GM12878 (cell line): ENCODE results near the gene NR2F1-AS1. TPM values are rescaled to one million over a fixed set of nuclear protein-coding genes. Genes with fewer than 3 reads are reported as not detected.

Source experiments
- GABPA ChIP-seq: IDR thresholded peaks from 2 replicates; pipeline ENCODE4 v1.6.1; 2014; ENCODE audit warnings: antibody characterized with exemption, low read depth, mild to moderate bottlenecking, inconsistent platforms
- MAX ChIP-seq: IDR thresholded peaks from 2 replicates; pipeline ENCODE4 v1.6.1; 2012; ENCODE audit warnings: low read depth, low read length, improper control_type of control experiment
- POLR2AphosphoS2 ChIP-seq: IDR thresholded peaks from 2 replicates; pipeline ENCODE4 v1.6.1; 2011; ENCODE audit warnings: low read depth, mild to moderate bottlenecking, low read length, improper control_type of control experiment, moderate library complexity
- SKIL ChIP-seq: fragments of 450-650 bp; IDR thresholded peaks from 2 replicates; pipeline ENCODE4 v1.6.1; 2017; ENCODE audit warnings: mild to moderate bottlenecking, low read depth, inconsistent platforms; ENCODE audit not compliant: poor library complexity, severe bottlenecking
- TAF1 ChIP-seq: IDR thresholded peaks from 2 replicates; pipeline ENCODE4 v1.6.1; 2011; ENCODE audit warnings: mild to moderate bottlenecking, low read depth, low read length, borderline replicate concordance
- ZNF274 ChIP-seq: IDR thresholded peaks from one replicate; pipeline ENCODE4 v1.8.0; 2011; ENCODE audit not compliant: insufficient read length, insufficient read depth
- polyA plus RNA-seq, 11 experiments: library from polyadenylated mRNA; depleted of rRNA in 4 of 11; unstranded in 6 of 11; stranded (reverse) in 5 of 11; fragments of >200 nt; fragmentation: Nextera tagmentation in 4 of 11; fragmentation: Illumina TruSeq in 1 of 11; extraction: Ambion mirVana in 4 of 11; extraction: Trizol in 1 of 11; gene quantifications; 1 replicate in 1 of 11; 2 replicates in 10 of 11; pipeline versions ENCODE4 v1.2.1 to v1.2.3, GENCODE V29; 2011 to 2016; ENCODE audit warnings: inconsistent platforms in 2 of 11, missing spikeins in 2 of 11, low read depth in 1 of 11
- total RNA-seq, 4 experiments: library from RNA; depleted of rRNA in 3 of 4; stranded (reverse); fragments of >200 nt in 3 of 4; fragmentation: Illumina TruSeq in 1 of 4; extraction: Trizol in 1 of 4; gene quantifications; 2 replicates each; pipeline versions ENCODE4 v1.2.1 to v1.2.3, GENCODE V29; 2013 to 2021
- TF ChIP-seq, protein P1 (sequence below): IDR thresholded peaks from 2 replicates; pipeline ENCODE4 v1.6.1; 2011; ENCODE audit warnings: borderline replicate concordance, low read depth, mild to moderate bottlenecking, moderate library complexity, low read length; ENCODE audit not compliant: insufficient read depth, poor library complexity, severe bottlenecking
- TF ChIP-seq, protein P2 (sequence below): fragments of 450-650 bp; IDR thresholded peaks from 2 replicates; pipeline ENCODE4 v1.6.1; 2017; ENCODE audit warnings: antibody characterized with exemption, mild to moderate bottlenecking, moderate library complexity

NR2F1-AS1 gene
- total and polyA plus RNA-seq, 10 of the 15 experiments (the other 5 are each of a cell fraction or from before 2014, with no cell fraction given) = 0.11 to 0.85 (median 0.27) TPM

GRCh38 chr5:93623153-93623552, 42.1 kb upstream of the NR2F1-AS1 start (continued):
- TF ChIP-seq GABPA (no peak), POLR2AphosphoS2 (no peak), ZNF274 (no peak), MAX (no peak), TAF1 (no peak), SKIL (no peak)
- TF ChIP-seq, protein P1, sequence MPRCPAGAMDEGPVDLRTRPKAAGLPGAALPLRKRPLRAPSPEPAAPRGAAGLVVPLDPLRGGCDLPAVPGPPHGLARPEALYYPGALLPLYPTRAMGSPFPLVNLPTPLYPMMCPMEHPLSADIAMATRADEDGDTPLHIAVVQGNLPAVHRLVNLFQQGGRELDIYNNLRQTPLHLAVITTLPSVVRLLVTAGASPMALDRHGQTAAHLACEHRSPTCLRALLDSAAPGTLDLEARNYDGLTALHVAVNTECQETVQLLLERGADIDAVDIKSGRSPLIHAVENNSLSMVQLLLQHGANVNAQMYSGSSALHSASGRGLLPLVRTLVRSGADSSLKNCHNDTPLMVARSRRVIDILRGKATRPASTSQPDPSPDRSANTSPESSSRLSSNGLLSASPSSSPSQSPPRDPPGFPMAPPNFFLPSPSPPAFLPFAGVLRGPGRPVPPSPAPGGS = no peak
- TF ChIP-seq, protein P2, sequence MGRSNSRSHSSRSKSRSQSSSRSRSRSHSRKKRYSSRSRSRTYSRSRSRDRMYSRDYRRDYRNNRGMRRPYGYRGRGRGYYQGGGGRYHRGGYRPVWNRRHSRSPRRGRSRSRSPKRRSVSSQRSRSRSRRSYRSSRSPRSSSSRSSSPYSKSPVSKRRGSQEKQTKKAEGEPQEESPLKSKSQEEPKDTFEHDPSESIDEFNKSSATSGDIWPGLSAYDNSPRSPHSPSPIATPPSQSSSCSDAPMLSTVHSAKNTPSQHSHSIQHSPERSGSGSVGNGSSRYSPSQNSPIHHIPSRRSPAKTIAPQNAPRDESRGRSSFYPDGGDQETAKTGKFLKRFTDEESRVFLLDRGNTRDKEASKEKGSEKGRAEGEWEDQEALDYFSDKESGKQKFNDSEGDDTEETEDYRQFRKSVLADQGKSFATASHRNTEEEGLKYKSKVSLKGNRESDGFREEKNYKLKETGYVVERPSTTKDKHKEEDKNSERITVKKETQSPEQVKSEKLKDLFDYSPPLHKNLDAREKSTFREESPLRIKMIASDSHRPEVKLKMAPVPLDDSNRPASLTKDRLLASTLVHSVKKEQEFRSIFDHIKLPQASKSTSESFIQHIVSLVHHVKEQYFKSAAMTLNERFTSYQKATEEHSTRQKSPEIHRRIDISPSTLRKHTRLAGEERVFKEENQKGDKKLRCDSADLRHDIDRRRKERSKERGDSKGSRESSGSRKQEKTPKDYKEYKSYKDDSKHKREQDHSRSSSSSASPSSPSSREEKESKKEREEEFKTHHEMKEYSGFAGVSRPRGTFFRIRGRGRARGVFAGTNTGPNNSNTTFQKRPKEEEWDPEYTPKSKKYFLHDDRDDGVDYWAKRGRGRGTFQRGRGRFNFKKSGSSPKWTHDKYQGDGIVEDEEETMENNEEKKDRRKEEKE = no peak
